ENCODE measurements around the gene HOXA9.

DNA sequence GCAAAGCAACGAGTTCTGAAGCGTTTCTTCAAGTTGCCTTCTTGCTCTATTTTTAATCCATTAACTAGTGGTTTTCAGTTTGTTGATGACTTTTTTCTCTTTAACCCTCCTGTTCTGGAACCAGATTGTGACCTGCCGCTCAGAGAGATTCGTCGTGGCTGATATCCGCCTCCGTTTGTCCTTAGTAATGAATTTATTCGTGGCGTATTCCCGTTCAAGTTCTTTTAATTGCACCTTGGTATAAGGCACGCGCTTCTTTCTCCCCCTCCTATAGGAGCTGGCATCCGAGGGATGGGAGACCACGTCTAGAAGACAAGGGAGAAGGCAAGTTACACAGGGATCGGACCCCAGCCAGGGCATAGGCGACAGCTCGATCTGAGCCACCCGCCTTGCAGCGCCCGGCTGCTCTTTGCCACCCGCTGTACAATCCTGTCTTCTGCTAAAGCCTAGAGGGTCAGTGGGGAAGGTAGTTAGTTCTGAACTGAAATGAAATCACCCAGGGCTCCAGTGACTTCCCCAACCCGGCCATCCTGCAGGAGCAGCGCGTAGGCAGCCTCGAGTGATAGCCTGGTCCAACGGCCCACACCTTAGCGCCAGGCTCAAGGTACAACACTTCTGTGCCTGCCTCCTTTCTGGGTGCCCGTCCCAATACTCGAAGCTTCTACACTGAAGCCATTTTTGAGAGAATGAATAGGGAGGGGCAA lies 33.0 kb upstream of the HOXA9 start:
- TF ChIP-seq, protein P1, sequence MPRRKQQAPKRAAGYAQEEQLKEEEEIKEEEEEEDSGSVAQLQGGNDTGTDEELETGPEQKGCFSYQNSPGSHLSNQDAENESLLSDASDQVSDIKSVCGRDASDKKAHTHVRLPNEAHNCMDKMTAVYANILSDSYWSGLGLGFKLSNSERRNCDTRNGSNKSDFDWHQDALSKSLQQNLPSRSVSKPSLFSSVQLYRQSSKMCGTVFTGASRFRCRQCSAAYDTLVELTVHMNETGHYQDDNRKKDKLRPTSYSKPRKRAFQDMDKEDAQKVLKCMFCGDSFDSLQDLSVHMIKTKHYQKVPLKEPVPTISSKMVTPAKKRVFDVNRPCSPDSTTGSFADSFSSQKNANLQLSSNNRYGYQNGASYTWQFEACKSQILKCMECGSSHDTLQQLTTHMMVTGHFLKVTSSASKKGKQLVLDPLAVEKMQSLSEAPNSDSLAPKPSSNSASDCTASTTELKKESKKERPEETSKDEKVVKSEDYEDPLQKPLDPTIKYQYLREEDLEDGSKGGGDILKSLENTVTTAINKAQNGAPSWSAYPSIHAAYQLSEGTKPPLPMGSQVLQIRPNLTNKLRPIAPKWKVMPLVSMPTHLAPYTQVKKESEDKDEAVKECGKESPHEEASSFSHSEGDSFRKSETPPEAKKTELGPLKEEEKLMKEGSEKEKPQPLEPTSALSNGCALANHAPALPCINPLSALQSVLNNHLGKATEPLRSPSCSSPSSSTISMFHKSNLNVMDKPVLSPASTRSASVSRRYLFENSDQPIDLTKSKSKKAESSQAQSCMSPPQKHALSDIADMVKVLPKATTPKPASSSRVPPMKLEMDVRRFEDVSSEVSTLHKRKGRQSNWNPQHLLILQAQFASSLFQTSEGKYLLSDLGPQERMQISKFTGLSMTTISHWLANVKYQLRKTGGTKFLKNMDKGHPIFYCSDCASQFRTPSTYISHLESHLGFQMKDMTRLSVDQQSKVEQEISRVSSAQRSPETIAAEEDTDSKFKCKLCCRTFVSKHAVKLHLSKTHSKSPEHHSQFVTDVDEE (CRISPR knock-in tag; IDR thresholded peaks at IDR 0.05): peak; percentile 100
- TF ChIP-seq ARNTL (CRISPR knock-in tag; IDR thresholded peaks at IDR 0.05; ENCODE audit: borderline replicate concordance, low read depth) (no peak), SNAI2 (CRISPR knock-in tag; IDR thresholded peaks at IDR 0.05) (peak; percentile 96), RARB (CRISPR knock-in tag; IDR thresholded peaks at IDR 0.05) (no peak)
- TF ChIP-seq, protein P2, sequence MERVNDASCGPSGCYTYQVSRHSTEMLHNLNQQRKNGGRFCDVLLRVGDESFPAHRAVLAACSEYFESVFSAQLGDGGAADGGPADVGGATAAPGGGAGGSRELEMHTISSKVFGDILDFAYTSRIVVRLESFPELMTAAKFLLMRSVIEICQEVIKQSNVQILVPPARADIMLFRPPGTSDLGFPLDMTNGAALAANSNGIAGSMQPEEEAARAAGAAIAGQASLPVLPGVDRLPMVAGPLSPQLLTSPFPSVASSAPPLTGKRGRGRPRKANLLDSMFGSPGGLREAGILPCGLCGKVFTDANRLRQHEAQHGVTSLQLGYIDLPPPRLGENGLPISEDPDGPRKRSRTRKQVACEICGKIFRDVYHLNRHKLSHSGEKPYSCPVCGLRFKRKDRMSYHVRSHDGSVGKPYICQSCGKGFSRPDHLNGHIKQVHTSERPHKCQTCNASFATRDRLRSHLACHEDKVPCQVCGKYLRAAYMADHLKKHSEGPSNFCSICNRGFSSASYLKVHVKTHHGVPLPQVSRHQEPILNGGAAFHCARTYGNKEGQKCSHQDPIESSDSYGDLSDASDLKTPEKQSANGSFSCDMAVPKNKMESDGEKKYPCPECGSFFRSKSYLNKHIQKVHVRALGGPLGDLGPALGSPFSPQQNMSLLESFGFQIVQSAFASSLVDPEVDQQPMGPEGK (CRISPR knock-in tag; IDR thresholded peaks at IDR 0.05; ENCODE audit: borderline replicate concordance): no peak
- TF ChIP-seq, protein P3, sequence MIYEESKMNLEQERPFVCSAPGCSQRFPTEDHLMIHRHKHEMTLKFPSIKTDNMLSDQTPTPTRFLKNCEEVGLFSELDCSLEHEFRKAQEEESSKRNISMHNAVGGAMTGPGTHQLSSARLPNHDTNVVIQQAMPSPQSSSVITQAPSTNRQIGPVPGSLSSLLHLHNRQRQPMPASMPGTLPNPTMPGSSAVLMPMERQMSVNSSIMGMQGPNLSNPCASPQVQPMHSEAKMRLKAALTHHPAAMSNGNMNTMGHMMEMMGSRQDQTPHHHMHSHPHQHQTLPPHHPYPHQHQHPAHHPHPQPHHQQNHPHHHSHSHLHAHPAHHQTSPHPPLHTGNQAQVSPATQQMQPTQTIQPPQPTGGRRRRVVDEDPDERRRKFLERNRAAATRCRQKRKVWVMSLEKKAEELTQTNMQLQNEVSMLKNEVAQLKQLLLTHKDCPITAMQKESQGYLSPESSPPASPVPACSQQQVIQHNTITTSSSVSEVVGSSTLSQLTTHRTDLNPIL (CRISPR knock-in tag; IDR thresholded peaks at IDR 0.05; ENCODE audit: low read depth): no peak
